SK-N-SH treated with all-trans-retinoic acid at 6 μM for 48 hours (cell line): Measurements from ENCODE around the gene ACAP2.

Source experiments
- ATAC-seq: fragments of 200-7000 bp; cut with Tn5 transposase; 3 replicates; pipeline ENCODE4 v1.9.1; 2020; ENCODE audit warnings: mild to moderate bottlenecking, moderate library complexity
- ARNTL ChIP-seq: fragments of 450-650 bp; formaldehyde crosslinking; IDR thresholded peaks from 2 replicates; pipeline ENCODE4 v1.5.0; 2020; ENCODE audit warnings: low read depth, mild to moderate bottlenecking, moderate library complexity, borderline replicate concordance
- BACH2 ChIP-seq: fragments of 250-450 bp; sonication (Bioruptor Pico); IDR thresholded peaks from 2 replicates; pipeline ENCODE4 v1.9.0; 2021; ENCODE audit warnings: mild to moderate bottlenecking, borderline replicate concordance
- CSDC2 ChIP-seq: fragments of 250-450 bp; sonication (Bioruptor Pico); IDR thresholded peaks from 2 replicates; pipeline ENCODE4 v1.5.0; 2020; ENCODE audit warnings: mild to moderate bottlenecking, moderate library complexity
- ESRRG ChIP-seq: fragments of 250-450 bp; sonication (Bioruptor Pico); IDR thresholded peaks from 2 replicates; pipeline ENCODE4 v1.6.1; 2021; ENCODE audit warnings: mild to moderate bottlenecking
- OSR1 ChIP-seq: fragments of 250-450 bp; sonication (Bioruptor Pico); IDR thresholded peaks from 2 replicates; pipeline ENCODE4 v1.8.0; 2022; ENCODE audit warnings: moderate library complexity, mild to moderate bottlenecking, inconsistent platforms
- RARB ChIP-seq: fragments of 250-450 bp; sonication (Bioruptor Pico); IDR thresholded peaks from 2 replicates; pipeline ENCODE4 v1.8.0; 2021; ENCODE audit warnings: mild to moderate bottlenecking, moderate library complexity
- SNAI2 ChIP-seq: fragments of 250-450 bp; sonication (Bioruptor Pico); IDR thresholded peaks from 2 replicates; pipeline ENCODE4 v1.5.0; 2020; ENCODE audit warnings: mild to moderate bottlenecking, moderate library complexity
- TCF4 ChIP-seq: fragments of 250-450 bp; sonication (Bioruptor Pico); IDR thresholded peaks from 2 replicates; pipeline ENCODE4 v1.8.0; 2021; ENCODE audit warnings: mild to moderate bottlenecking, moderate library complexity, borderline replicate concordance
- TOX ChIP-seq: fragments of 250-450 bp; sonication (Bioruptor Pico); IDR thresholded peaks from 2 replicates; pipeline ENCODE4 v1.8.0; 2021; ENCODE audit warnings: mild to moderate bottlenecking, moderate library complexity, borderline replicate concordance
- ZFP3 ChIP-seq: fragments of 250-450 bp; sonication (Bioruptor Pico); IDR thresholded peaks from 2 replicates; pipeline ENCODE4 v1.5.0; 2020; ENCODE audit warnings: mild to moderate bottlenecking, moderate library complexity
- ZFP30 ChIP-seq: fragments of 450-650 bp; formaldehyde crosslinking; IDR thresholded peaks from 2 replicates; pipeline ENCODE4 v1.5.0; 2022; ENCODE audit warnings: mild to moderate bottlenecking, moderate library complexity
- ZNF565 ChIP-seq: fragments of 450-650 bp; formaldehyde crosslinking; conservative IDR thresholded peaks from 2 replicates; pipeline ENCODE4 v1.5.0; 2020; ENCODE audit warnings: low read depth, mild to moderate bottlenecking, moderate library complexity
- ZNF8 ChIP-seq: fragments of 450-650 bp; formaldehyde crosslinking; IDR thresholded peaks from 2 replicates; pipeline ENCODE4 v1.5.0; 2020; ENCODE audit warnings: mild to moderate bottlenecking, moderate library complexity
- TF ChIP-seq, protein P1 (sequence below): fragments of 250-450 bp; sonication (Bioruptor Pico); IDR thresholded peaks from 2 replicates; pipeline ENCODE4 v1.5.1; 2021; ENCODE audit warnings: mild to moderate bottlenecking, moderate library complexity
- TF ChIP-seq, protein P2 (sequence below): fragments of 250-450 bp; sonication (Bioruptor Pico); IDR thresholded peaks from 2 replicates; pipeline ENCODE4 v1.5.0; 2020; ENCODE audit warnings: mild to moderate bottlenecking, moderate library complexity
- TF ChIP-seq, protein P3 (sequence below): fragments of 250-450 bp; sonication (Bioruptor Pico); IDR thresholded peaks from 2 replicates; pipeline ENCODE4 v1.5.1; 2020; ENCODE audit warnings: low read depth, mild to moderate bottlenecking, moderate library complexity
- TF ChIP-seq, protein P4 (sequence below): fragments of 250-450 bp; sonication (Bioruptor Pico); IDR thresholded peaks from 2 replicates; pipeline ENCODE4 v1.8.0; 2021; ENCODE audit warnings: low read depth, mild to moderate bottlenecking, moderate library complexity, borderline replicate concordance
- TF ChIP-seq, protein P5 (sequence below): fragments of 250-450 bp; sonication (Bioruptor Pico); IDR thresholded peaks from 2 replicates; pipeline ENCODE4 v1.8.0; 2020; ENCODE audit warnings: mild to moderate bottlenecking, moderate library complexity, borderline replicate concordance

ACAP2 gene

DNA sequence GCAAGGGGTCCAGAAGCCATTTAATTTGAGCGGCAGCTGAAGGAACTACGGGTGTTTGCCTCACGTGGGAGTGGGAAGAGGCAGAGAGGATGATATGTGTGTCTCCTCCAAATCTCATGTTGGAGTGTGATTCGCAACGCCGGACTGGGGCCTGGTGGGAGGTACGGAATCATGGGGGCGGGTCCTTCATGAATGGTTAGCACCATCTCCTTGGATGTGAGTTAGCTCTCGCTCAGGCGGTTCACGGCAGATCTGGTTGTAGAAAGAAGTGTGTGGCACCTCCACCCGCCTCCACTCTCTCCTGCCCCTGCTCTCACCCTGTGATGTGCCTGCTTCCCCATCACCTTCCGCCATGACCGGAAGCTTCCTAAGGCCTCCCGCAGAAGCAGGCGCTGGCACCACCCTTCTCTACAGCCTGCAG lies 197.3 kb downstream of the ACAP2 start:
- TF ChIP-seq, protein P1, sequence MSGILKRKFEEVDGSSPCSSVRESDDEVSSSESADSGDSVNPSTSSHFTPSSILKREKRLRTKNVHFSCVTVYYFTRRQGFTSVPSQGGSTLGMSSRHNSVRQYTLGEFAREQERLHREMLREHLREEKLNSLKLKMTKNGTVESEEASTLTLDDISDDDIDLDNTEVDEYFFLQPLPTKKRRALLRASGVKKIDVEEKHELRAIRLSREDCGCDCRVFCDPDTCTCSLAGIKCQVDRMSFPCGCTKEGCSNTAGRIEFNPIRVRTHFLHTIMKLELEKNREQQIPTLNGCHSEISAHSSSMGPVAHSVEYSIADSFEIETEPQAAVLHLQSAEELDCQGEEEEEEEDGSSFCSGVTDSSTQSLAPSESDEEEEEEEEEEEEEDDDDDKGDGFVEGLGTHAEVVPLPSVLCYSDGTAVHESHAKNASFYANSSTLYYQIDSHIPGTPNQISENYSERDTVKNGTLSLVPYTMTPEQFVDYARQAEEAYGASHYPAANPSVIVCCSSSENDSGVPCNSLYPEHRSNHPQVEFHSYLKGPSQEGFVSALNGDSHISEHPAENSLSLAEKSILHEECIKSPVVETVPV (CRISPR knock-in tag), result no peak
- TF ChIP-seq BACH2 (CRISPR knock-in tag) (no peak), ZFP30 (CRISPR knock-in tag) (no peak)
- no peak for ATAC-seq

DNA sequence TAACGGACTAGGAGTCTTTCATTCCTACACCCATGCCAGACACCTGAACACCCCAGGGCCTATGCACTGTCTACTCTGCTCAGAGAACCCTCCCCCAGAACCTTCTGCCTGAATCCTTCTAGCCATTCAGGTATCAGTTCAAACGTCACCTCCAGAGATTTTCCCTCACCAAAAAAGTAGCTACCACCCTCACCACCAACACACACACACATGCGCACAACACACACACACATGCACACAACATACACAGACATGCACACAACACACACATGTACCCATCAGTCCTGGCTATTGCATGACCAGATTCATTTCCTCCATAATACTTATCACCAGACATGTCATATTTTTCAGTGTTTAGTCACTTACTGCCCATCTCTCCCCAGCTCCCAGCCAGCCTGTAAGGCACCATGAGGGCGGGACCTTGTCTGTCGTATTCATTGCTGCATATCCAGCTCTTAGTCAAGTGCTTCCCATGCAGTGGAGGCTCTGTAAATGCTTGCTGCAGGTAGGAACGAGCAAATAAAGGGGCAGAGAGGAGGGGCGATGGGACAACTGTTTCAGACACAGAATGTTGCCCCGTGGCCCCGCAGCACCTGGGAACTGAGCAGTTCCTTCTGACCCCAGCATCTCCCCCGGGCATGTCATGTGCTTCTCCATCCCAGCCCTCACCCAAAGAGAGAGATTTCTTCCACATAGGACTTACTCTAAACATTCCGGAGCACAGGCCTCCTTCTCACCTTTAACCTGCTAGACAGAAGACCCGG lies 201.0 kb downstream of the ACAP2 start:
- ATAC-seq, result peak; percentile 19; the same call in 1 of the 3 replicates
- no peak for TF ChIP-seq RARB
- TF ChIP-seq, protein P2, sequence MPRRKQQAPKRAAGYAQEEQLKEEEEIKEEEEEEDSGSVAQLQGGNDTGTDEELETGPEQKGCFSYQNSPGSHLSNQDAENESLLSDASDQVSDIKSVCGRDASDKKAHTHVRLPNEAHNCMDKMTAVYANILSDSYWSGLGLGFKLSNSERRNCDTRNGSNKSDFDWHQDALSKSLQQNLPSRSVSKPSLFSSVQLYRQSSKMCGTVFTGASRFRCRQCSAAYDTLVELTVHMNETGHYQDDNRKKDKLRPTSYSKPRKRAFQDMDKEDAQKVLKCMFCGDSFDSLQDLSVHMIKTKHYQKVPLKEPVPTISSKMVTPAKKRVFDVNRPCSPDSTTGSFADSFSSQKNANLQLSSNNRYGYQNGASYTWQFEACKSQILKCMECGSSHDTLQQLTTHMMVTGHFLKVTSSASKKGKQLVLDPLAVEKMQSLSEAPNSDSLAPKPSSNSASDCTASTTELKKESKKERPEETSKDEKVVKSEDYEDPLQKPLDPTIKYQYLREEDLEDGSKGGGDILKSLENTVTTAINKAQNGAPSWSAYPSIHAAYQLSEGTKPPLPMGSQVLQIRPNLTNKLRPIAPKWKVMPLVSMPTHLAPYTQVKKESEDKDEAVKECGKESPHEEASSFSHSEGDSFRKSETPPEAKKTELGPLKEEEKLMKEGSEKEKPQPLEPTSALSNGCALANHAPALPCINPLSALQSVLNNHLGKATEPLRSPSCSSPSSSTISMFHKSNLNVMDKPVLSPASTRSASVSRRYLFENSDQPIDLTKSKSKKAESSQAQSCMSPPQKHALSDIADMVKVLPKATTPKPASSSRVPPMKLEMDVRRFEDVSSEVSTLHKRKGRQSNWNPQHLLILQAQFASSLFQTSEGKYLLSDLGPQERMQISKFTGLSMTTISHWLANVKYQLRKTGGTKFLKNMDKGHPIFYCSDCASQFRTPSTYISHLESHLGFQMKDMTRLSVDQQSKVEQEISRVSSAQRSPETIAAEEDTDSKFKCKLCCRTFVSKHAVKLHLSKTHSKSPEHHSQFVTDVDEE (CRISPR knock-in tag), result no peak
- TF ChIP-seq, protein P3, sequence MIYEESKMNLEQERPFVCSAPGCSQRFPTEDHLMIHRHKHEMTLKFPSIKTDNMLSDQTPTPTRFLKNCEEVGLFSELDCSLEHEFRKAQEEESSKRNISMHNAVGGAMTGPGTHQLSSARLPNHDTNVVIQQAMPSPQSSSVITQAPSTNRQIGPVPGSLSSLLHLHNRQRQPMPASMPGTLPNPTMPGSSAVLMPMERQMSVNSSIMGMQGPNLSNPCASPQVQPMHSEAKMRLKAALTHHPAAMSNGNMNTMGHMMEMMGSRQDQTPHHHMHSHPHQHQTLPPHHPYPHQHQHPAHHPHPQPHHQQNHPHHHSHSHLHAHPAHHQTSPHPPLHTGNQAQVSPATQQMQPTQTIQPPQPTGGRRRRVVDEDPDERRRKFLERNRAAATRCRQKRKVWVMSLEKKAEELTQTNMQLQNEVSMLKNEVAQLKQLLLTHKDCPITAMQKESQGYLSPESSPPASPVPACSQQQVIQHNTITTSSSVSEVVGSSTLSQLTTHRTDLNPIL, result no peak
- TF ChIP-seq OSR1 (CRISPR knock-in tag), result no peak
- TF ChIP-seq, protein P4, sequence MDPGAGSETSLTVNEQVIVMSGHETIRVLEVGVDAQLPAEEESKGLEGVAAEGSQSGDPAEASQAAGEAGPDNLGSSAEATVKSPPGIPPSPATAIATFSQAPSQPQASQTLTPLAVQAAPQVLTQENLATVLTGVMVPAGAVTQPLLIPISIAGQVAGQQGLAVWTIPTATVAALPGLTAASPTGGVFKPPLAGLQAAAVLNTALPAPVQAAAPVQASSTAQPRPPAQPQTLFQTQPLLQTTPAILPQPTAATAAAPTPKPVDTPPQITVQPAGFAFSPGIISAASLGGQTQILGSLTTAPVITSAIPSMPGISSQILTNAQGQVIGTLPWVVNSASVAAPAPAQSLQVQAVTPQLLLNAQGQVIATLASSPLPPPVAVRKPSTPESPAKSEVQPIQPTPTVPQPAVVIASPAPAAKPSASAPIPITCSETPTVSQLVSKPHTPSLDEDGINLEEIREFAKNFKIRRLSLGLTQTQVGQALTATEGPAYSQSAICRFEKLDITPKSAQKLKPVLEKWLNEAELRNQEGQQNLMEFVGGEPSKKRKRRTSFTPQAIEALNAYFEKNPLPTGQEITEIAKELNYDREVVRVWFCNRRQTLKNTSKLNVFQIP (CRISPR knock-in tag), result no peak
- TF ChIP-seq CSDC2, result no peak
- TF ChIP-seq, protein P5, sequence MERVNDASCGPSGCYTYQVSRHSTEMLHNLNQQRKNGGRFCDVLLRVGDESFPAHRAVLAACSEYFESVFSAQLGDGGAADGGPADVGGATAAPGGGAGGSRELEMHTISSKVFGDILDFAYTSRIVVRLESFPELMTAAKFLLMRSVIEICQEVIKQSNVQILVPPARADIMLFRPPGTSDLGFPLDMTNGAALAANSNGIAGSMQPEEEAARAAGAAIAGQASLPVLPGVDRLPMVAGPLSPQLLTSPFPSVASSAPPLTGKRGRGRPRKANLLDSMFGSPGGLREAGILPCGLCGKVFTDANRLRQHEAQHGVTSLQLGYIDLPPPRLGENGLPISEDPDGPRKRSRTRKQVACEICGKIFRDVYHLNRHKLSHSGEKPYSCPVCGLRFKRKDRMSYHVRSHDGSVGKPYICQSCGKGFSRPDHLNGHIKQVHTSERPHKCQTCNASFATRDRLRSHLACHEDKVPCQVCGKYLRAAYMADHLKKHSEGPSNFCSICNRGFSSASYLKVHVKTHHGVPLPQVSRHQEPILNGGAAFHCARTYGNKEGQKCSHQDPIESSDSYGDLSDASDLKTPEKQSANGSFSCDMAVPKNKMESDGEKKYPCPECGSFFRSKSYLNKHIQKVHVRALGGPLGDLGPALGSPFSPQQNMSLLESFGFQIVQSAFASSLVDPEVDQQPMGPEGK (CRISPR knock-in tag), result no peak
- TF ChIP-seq ZNF8 (CRISPR knock-in tag), result no peak
- TF ChIP-seq ARNTL (CRISPR knock-in tag), result no peak
- no peak for TF ChIP-seq ZFP3 (CRISPR knock-in tag)
- TF ChIP-seq ZNF565 (CRISPR knock-in tag), result no peak
- no peak for TF ChIP-seq BACH2 (CRISPR knock-in tag)
- TF ChIP-seq SNAI2, result no peak
- TF ChIP-seq ESRRG (CRISPR knock-in tag), result no peak
- TF ChIP-seq TCF4 (CRISPR knock-in tag), result no peak

DNA sequence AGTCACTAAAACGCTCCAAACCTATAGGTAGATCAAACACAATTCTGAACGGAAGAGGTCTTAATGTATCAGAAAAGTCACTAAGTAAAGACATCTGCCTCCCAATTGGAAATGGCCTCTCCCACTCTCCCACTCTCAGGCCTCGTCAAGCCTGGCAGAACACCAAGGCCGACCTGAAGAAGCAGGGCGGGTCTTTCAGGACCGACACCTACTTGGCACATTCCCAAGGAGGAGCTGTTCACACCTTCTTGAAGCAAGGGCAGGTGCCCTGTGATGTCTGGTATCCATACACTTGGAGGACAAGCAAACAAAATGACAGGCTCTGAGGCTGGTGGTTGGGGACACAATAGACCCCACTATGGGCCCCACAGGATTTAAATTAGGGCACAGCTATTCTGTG lies 201.9 kb downstream of the ACAP2 start:
- ATAC-seq, result no peak
- TF ChIP-seq, protein P5 (CRISPR knock-in tag), result no peak
- TF ChIP-seq RARB, result no peak
- no peak for TF ChIP-seq TOX (CRISPR knock-in tag)
- no peak for TF ChIP-seq CSDC2
- TF ChIP-seq, protein P2 (CRISPR knock-in tag), result no peak
- TF ChIP-seq ZFP30 (CRISPR knock-in tag), result no peak
- TF ChIP-seq TCF4 (CRISPR knock-in tag), result no peak
